Activated CD4-positive, alpha-beta T cell treated with anti-CD3 and anti-CD28 coated beads, Interleukin-2, amount 50 U/mL, for 48 hours (primary cell): ENCODE results near the gene PHETA2.
"Not testable (repeated sequence)": the region's sequence is repeated elsewhere in the genome, so short reads cannot be mapped to it uniquely, and the experiment has no call there.

Experiments used
- DNase-seq, 2 experiments: peaks; one replicate each; pipeline ENCODE4 v3.0.0-alpha.2; 2020

The PHETA2 gene

DNA sequence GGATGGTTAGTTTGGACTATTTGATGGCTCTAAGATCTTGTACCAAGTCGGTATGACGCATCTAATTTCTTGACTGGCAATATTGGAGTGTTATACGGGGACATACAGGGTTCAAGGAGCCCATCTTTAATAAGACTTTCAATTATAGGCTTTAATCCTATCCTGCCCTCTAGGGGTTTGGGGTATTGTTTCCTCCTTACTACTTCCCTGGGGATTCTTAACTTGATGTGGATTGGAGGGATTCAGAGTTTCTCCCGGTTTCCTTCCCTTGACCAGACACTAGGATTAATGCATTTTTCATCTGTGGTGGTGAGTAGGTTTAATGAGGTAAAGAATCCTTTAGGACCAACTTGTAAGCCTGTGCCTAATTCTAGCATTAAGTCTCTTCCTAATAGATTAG is 37.8 kb downstream of the PHETA2 start:
- DNase-seq: no peak

DNA sequence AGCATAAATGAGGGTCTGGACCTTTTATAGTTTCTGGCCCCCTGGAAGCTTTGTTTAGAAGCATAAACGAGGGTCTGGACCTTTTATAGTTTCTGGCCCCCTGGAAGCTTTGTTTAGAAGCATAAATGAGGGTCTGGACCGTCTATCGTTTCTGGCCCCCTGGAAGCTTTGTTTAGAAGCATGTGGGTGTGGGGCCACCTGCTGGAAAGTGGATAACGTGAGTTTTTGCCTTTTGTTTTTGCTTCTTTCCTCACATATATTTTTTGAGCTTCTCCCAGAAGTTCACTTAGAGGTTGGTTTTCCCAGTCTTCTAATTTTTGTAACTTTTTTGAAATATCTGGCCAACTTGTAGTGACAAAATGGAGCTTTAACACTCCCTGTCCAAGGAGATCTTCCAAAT is 38.7 kb downstream of the PHETA2 start:
- DNase-seq: not testable (repeated sequence)

DNA sequence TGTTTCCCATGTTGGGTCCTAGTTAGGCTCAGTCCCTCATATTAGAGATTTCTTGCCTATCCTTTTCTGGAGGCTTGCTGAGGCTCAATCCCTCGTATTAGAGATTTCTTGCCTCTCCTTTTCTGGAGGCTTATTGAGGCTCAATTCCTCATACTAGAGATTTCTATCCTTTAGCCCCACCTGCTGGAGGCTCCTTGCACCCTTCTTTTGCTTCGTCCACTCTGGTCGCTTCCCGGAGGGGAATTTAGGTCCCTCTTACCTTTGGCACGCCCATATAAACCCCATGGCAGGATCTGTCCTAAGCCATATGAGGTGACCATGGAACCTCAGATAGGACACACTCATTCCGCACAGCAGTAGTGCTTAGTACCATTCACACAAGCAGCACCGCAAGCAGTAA is 40.7 kb downstream of the PHETA2 start:
- DNase-seq: peak in 1 of 2 experiments; percentile 30

DNA sequence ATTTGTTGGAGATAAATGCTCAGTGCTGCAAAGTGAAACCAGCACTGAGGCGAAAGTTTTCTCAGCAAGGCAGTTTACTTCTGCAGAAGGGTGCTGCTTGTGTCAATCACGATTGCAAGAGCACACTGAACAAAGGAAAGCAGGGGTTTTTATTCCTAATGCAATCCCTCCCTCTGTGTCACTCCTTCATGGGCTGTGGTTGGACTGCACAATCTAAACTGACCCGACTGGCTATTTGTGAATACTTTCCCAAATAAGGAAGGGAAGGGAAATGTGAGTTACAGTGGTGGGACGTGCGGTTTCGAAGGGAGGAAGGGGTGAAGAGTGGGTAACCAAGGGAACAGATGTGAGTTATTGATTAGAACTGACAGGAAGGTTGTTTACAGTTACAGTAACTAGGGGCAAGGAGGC is 41.4 kb downstream of the PHETA2 start:
- not testable (repeated sequence) for DNase-seq

DNA sequence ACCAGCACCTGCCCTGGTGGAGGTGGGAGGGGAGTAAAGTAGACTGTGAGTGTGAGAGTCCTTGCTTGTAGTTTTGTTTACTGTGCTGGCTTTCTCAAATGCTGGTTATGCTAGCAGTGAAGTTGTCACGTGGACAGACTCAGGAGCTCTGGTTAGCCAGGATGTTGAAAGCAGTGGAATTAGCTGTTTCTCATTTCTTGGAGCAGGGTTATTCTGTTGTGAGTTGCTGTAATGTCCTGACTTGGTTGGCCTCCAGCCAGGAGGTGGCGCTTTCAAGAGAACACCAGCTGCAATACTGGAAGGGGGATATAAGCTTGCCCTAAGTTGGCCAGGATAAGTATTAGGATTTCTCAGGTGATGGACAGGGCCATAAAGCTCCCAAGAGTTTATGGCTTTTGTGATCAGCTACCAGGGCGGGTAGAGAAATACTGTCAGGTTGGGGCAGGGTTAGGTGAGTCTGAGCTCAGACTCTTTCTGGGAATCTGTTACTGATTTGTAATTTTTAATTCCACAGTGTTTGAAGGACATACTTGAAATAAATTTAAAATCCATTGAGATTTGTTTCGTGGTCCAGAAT is 42.9 kb downstream of the PHETA2 start:
- peak; percentile 19 to 23 for DNase-seq

DNA sequence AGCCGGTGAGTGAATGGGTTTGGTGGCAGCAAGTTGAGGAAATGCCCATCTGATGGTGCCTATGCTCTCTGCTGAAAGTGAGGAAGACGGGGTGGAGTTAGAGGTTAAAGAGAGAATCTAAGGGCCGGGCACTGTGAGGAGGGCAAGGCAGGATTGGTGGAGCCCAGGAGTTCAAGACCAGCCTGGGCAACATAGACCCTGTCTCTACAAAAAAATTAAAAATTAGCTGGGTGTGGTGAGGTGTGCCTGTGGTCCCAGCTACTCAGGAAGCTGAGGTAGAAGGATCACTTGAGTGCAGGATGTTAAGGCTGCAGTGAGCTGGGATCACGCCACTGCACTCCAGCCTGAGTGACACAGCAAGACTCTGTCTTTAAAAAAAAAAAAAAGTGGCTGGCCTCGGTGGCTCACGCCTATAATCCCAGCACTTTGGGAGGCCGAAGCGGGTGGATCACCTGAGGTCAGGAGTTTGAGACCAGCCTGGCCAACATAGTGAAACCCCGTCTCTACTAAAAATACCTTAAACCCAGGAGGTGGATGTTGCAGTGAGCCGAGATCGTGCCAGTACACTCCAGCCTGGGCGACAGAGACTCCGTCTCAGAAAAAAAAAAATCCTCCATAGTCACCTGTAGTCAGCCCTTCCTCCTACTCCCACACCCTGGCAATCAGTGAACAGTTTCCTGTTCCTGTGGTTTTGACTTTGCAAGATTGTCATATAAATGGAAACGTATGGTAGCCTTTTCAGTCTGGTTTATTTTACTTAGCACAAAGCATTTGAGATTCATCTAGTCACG is 46.4 kb downstream of the PHETA2 start:
- DNase-seq: peak; percentile 31 to 45

DNA sequence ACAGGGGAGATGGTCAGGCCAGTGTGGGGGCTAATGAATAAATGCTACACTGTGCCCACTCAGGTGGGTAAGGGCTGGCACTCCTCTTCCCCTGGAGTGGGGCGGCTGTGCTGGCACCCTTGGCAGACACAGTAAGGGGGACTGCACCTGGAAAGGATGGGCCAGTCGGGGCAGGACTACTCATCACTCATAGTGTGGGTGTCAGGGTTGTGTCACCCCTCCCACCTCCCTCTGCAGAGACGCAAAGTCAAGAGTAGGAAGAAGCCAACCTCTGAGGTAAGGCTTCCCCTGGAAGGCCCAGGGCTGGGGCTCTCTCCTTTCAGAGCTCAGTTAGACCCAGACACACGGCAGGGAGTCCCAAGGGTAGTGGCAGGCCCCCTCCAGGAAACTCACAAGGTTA is 49.5 kb downstream of the PHETA2 start:
- DNase-seq: not testable (repeated sequence)

DNA sequence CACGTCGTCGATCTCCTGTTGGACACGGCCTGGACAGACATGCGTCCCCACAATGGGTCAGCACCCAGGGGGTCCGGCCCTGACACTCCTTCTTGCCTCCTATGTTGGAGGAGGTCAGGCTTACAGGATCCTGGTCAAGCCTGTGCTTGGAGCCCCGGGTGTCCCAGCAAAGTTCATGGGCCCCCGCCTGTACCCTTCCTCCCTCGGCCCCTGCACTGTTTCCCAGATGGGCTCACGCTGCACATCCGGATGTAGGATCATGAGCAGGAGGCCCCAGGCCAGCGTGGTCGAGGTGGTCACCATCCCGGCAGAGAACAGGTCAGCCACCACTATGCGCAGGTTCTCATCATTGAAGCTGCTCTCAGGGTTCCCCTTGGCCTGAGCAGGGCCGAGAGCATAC is 53.6 kb downstream of the PHETA2 start:
- DNase-seq: no peak

DNA sequence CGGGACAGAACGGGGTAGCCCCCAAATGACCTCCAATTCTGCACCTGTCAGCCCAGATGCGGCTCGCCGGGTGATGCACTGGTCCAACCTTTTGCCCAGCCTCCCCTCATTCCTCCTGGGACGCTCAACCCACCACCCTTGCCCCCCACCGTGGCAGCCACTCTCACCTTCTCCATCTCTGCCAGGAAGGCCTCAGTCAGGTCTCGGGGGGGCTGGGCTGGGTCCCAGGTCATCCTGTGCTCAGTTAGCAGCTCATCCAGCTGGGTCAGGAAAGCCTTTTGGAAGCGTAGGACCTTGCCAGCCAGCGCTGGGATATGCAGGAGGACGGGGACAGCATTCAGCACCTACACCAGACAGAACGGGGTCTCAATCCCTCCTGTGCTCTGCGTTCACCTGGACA is 54.0 kb downstream of the PHETA2 start:
- DNase-seq: not testable (repeated sequence)
